ENCODE data around the gene TRABD2B. TPM values are rescaled to one million over a fixed set of nuclear protein-coding genes. Genes with fewer than 3 reads are reported as not detected.

TRABD2B gene
- total and polyA plus RNA-seq, 2 donors (not counting 3 experiments of a cell fraction or from before 2014, with no cell fraction given) = not detected

DNA sequence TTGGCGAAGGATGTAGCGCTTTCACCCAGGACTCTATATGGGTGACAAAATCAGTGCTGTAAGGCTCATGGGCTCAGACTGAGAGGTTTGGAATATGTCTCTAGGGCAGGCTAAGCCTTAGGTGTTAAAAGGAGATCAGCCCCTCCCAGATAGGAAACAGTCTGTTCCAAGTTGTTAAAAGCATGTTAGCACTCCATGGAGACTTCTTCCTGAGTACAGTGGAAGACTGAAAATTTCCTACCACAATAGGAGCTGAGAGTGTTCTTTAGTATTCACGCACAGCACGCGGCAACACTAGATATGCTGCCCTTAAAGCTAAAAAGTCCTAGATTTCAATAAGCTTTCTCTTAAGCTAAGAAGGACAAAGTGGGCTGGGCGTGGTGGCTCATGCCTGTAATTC, 122.1 kb downstream of the TRABD2B start:
- no peak for DNase-seq (ENCODE audit: low read depth, low spot score)
- BruUV-seq (replicated peaks) = no TSS peak
- Histone ChIP-seq H3K9ac (replicated peaks; ENCODE audit: extremely low read depth, insufficient read depth, low read length) (no peak overlapping the region), H4K20me1 (replicated peaks; ENCODE audit: control insufficient read depth, extremely low read depth, insufficient read depth, low read length) (no peaks in the 10 kb centered on the region), H3K9me3 (replicated peaks; ENCODE audit: control insufficient read depth, insufficient read depth, low read length) (no peaks in the 10 kb centered on the region), H3K9me1 (replicated peaks; ENCODE audit: control insufficient read depth, extremely low read depth, insufficient read depth, low read length) (no peaks in the 10 kb centered on the region), H3K36me3 (ENCODE audit: control insufficient read depth in 2 of 2, extremely low read depth in 1 of 2, insufficient read depth in 2 of 2, low read length in 2 of 2) (no peaks in the 10 kb centered on the region), H2AFZ (ENCODE audit: low read depth, low read length) (no peak overlapping the region), H3K79me2 (ENCODE audit: control insufficient read depth, insufficient read depth, low read length) (no peaks in the 10 kb centered on the region), H3K27me3 (ENCODE audit: control insufficient read depth in 2 of 2, insufficient read depth in 2 of 2, low read length in 2 of 2) (no peaks in the 10 kb centered on the region), H3K4me2 (ENCODE audit: insufficient read depth, low read length) (no peak overlapping the region), H3K27ac (ENCODE audit: insufficient read depth, low read depth, low read length) (no peak overlapping the region), H3K4me3 (replicated peaks in 1 of 3; ENCODE audit: insufficient read depth in 1 of 3, low read depth in 1 of 3, low read length in 3 of 3) (no peak overlapping the region), H3K4me1 (ENCODE audit: control insufficient read depth, extremely low read depth, insufficient read depth, low read length) (no peaks in the 10 kb centered on the region)
- dilution Hi-C loops (cut with MboI; ENCODE audit: extremely low pct_ligation_motif_present, low sequenced_read_pairs) = no loop called here
- TF ChIP-seq GATA2 (IDR thresholded peaks at IDR 0.05; ENCODE audit: insufficient read depth, insufficient read length, low read depth, low read length) (no peak), JUN (IDR thresholded peaks at IDR 0.05; ENCODE audit: borderline replicate concordance, insufficient read depth, insufficient read length, low read depth) (no peak), POLR2AphosphoS5 (IDR thresholded peaks at IDR 0.05; ENCODE audit: insufficient read depth, low read depth, low read length) (no peak), CTCF (IDR thresholded peaks at IDR 0.05; ENCODE audit: extremely low read depth in 1 of 2, insufficient read depth in 1 of 2, low read depth in 1 of 2, low read length in 2 of 2) (no peak), FOS (IDR thresholded peaks at IDR 0.05; ENCODE audit: borderline replicate concordance, insufficient read depth, low read length) (no peak), EZH2 (IDR thresholded peaks at IDR 0.05; ENCODE audit: borderline replicate concordance, low read depth, low read length, severe bottlenecking) (no peak), MYC (IDR thresholded peaks at IDR 0.05; ENCODE audit: low read depth, low read length) (no peak), POLR2A (IDR thresholded peaks at IDR 0.05; ENCODE audit: low read depth, low read length) (no peak)
- TF ChIP-seq, protein P1, sequence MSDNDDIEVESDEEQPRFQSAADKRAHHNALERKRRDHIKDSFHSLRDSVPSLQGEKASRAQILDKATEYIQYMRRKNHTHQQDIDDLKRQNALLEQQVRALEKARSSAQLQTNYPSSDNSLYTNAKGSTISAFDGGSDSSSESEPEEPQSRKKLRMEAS (IDR thresholded peaks at IDR 0.05; ENCODE audit: insufficient read depth, insufficient read length) = no peak
- no peak for FAIRE-seq
- intact Hi-C loops (cut with micrococcal nuclease) = no loop called here
- POLR2A ChIA-PET = no interaction called here
- CTCF ChIA-PET = no interaction called here
